Panc1 (cell line): ENCODE data around the gene CACFD1.

ENCODE experiments used
- CTCF ChIP-seq: fragments of 450-650 bp; IDR thresholded peaks from 2 replicates; pipeline ENCODE4 v1.5.1; 2017; ENCODE audit warnings: mild to moderate bottlenecking
- POLR2AphosphoS5 ChIP-seq: IDR thresholded peaks from 2 replicates; pipeline ENCODE4 v1.6.1; 2012; ENCODE audit warnings: mild to moderate bottlenecking, low read depth, low read length, moderate library complexity
- REST ChIP-seq, 2 experiments: IDR thresholded peaks; 2 replicates each; pipeline ENCODE4 v1.6.1; 2011 to 2012; ENCODE audit warnings: low read depth in 2 of 2, control low read depth in 1 of 2, low read length in 1 of 2, mild to moderate bottlenecking in 1 of 2, moderate library complexity in 1 of 2; ENCODE audit not compliant: insufficient read depth in 1 of 2
- SIN3A ChIP-seq: IDR thresholded peaks from 2 replicates; pipeline ENCODE4 v1.6.1; 2012; ENCODE audit warnings: low read depth, mild to moderate bottlenecking, low read length, moderate library complexity, borderline replicate concordance; ENCODE audit not compliant: insufficient read depth

- no peak for TF ChIP-seq POLR2AphosphoS5
- TF ChIP-seq CTCF = no peak
- TF ChIP-seq REST (IDR thresholded peaks at IDR 0.05; ENCODE audit: insufficient read depth in 1 of 2, low read depth in 2 of 2, low read length in 1 of 2) = no peak
- no peak for TF ChIP-seq SIN3A
Observed at GRCh38 chr9:133513214-133514100, 53.7 kb downstream of the CACFD1 start.
